ENCODE data around the gene GLCE. TPM values are rescaled to one million over a fixed set of nuclear protein-coding genes. Genes with fewer than 3 reads are reported as not detected.
"Not testable (repeated sequence)": the region's sequence is repeated elsewhere in the genome, so short reads cannot be mapped to it uniquely, and the experiment has no call there.

GLCE gene
- total RNA-seq, 2 donors from 2014 or later, result 16.3 to 17.2 TPM

GRCh38 chr15:69299943-69300588, 139.6 kb downstream of the GLCE start:
- no peak overlapping the region for H3K27ac Mint-ChIP-seq
- WGBS, 2 experiments (ENCODE audit: insufficient coverage in 1 of 2, insufficient read length in 1 of 2), result 23 to 27% methylated on average over 9 of the region's 9 CpGs
- peak overlapping the region; percentile 60 for H3K4me3 Mint-ChIP-seq
- H3K36me3 ChIP-seq (ENCODE audit: control insufficient read depth, insufficient read depth, low read length), result peaks cover 23% of the 10 kb centered on the region
- peak overlapping the region; percentile 91 for H3K4me3 ChIP-seq (ENCODE audit: low read length)
- H3K9ac ChIP-seq (ENCODE audit: extremely low read depth, low read length, poor library complexity, severe bottlenecking), result peak overlapping the region; percentile 29
- H3K36me3 Mint-ChIP-seq (ENCODE audit: low read depth), result peaks cover 24% of the 10 kb centered on the region
- peak; percentile 85 for DNase-seq
- H3K9me3 Mint-ChIP-seq, result peaks cover 2% of the 10 kb centered on the region
- no peaks in the 10 kb centered on the region for H3K4me1 ChIP-seq (ENCODE audit: control insufficient read depth, insufficient read depth, low read length)
- peaks cover 43% of the 10 kb centered on the region for H3K27me3 Mint-ChIP-seq (ENCODE audit: insufficient read depth)
- no peaks in the 10 kb centered on the region for H3K9me3 ChIP-seq (ENCODE audit: control insufficient read depth, low read length)
- peak; percentile 35 for TF ChIP-seq CTCF (conservative IDR thresholded peaks at IDR 0.05)
- H3K27ac ChIP-seq (ENCODE audit: low read depth, low read length), result no peak overlapping the region
- H3K27me3 ChIP-seq (ENCODE audit: control insufficient read depth, insufficient read depth, low read length, poor library complexity, severe bottlenecking), result peaks cover 21% of the 10 kb centered on the region
- H3K4me1 Mint-ChIP-seq, result peaks cover 28% of the 10 kb centered on the region

GRCh38 chr15:69301101-69301500, 140.7 kb downstream of the GLCE start:
- Histone ChIP-seq H3K27me3 (ENCODE audit: control insufficient read depth, insufficient read depth, low read length, poor library complexity, severe bottlenecking) (peaks cover 21% of the 10 kb centered on the region), H3K36me3 (ENCODE audit: control insufficient read depth, insufficient read depth, low read length) (peaks cover 32% of the 10 kb centered on the region), H3K4me3 (ENCODE audit: low read length) (peak overlapping the region; percentile 26)
- H3K9me3 ChIP-seq (ENCODE audit: control insufficient read depth, low read length); H3K4me1 ChIP-seq (ENCODE audit: control insufficient read depth, insufficient read depth, low read length); H3K9me3 Mint-ChIP-seq; H3K27ac ChIP-seq (ENCODE audit: low read depth, low read length); H3K9ac ChIP-seq (ENCODE audit: extremely low read depth, low read length, poor library complexity, severe bottlenecking); DNase-seq; H3K27ac Mint-ChIP-seq: not testable (repeated sequence)
- H3K4me3 Mint-ChIP-seq, result peak overlapping the region; percentile 27
- TF ChIP-seq CTCF (conservative IDR thresholded peaks at IDR 0.05), result peak; percentile 28
- H3K4me1 Mint-ChIP-seq, result peaks cover 31% of the 10 kb centered on the region
- H3K27me3 Mint-ChIP-seq (ENCODE audit: insufficient read depth), result peaks cover 36% of the 10 kb centered on the region
- 88 to 90% methylated on average over 6 to 7 of the region's 8 CpGs for WGBS, 2 experiments (ENCODE audit: insufficient coverage in 1 of 2, insufficient read length in 1 of 2)
- peaks cover 35% of the 10 kb centered on the region for H3K36me3 Mint-ChIP-seq (ENCODE audit: low read depth)

GRCh38 chr15:69302087-69302486, 141.7 kb downstream of the GLCE start:
- not testable (repeated sequence) for H3K9me3 Mint-ChIP-seq; DNase-seq; H3K27ac ChIP-seq (ENCODE audit: low read depth, low read length); H3K27ac Mint-ChIP-seq; H3K4me1 ChIP-seq (ENCODE audit: control insufficient read depth, insufficient read depth, low read length); H3K9me3 ChIP-seq (ENCODE audit: control insufficient read depth, low read length); H3K9ac ChIP-seq (ENCODE audit: extremely low read depth, low read length, poor library complexity, severe bottlenecking); H3K4me3 ChIP-seq (ENCODE audit: low read length); H3K4me3 Mint-ChIP-seq
- peaks cover 37% of the 10 kb centered on the region for H3K36me3 ChIP-seq (ENCODE audit: control insufficient read depth, insufficient read depth, low read length)
- H3K27me3 ChIP-seq (ENCODE audit: control insufficient read depth, insufficient read depth, low read length, poor library complexity, severe bottlenecking), result peaks cover 15% of the 10 kb centered on the region
- H3K36me3 Mint-ChIP-seq (ENCODE audit: low read depth), result peaks cover 42% of the 10 kb centered on the region
- peaks cover 26% of the 10 kb centered on the region for H3K27me3 Mint-ChIP-seq (ENCODE audit: insufficient read depth)
- 94 to 97% methylated on average over 2 to 6 of the region's 6 CpGs for WGBS, 2 experiments (ENCODE audit: insufficient coverage in 1 of 2, insufficient read length in 1 of 2)
- H3K4me1 Mint-ChIP-seq, result peaks cover 23% of the 10 kb centered on the region

All from endodermal cell (in vitro differentiated cells).